Karpas-422 (cell line): ENCODE measurements around the gene ADD3. TPM values are rescaled to one million over a fixed set of nuclear protein-coding genes. Genes with fewer than 3 reads are reported as not detected.

ENCODE experiments used
- DNase-seq: peaks from one replicate; pipeline ENCODE4 v3.0.0-alpha.2; 2015
- H2AFZ ChIP-seq: fragments of 200-600 bp; sonication (generic); 2 replicates; pipeline ENCODE4 v1.6.1; 2014; ENCODE audit warnings: antibody characterized with exemption, low read length, mixed read lengths
- H3K27ac ChIP-seq: fragments of 200-600 bp; sonication (generic); 2 replicates; pipeline ENCODE4 v1.5.1; 2014; ENCODE audit warnings: mild to moderate bottlenecking, low read length, moderate library complexity
- H3K27me3 ChIP-seq: fragments of 200-600 bp; sonication (generic); 2 replicates; pipeline ENCODE4 v1.6.1; 2014; ENCODE audit warnings: low read length, mixed read lengths
- H3K36me3 ChIP-seq: fragments of 200-600 bp; sonication (generic); 2 replicates; pipeline ENCODE4 v1.6.1; 2014; ENCODE audit warnings: low read length, mixed read lengths; ENCODE audit not compliant: insufficient read depth
- H3K4me1 ChIP-seq: fragments of 200-600 bp; sonication (generic); 2 replicates; pipeline ENCODE4 v1.6.1; 2014; ENCODE audit warnings: mild to moderate bottlenecking, low read length, mixed read lengths
- H3K4me2 ChIP-seq: fragments of 200-600 bp; sonication (generic); 2 replicates; pipeline ENCODE4 v1.6.1; 2014; ENCODE audit warnings: low read length, low read depth, mild to moderate bottlenecking; ENCODE audit not compliant: poor library complexity, severe bottlenecking
- H3K4me3 ChIP-seq: fragments of 200-600 bp; sonication (generic); 2 replicates; pipeline ENCODE4 v1.5.1; 2014; ENCODE audit warnings: mild to moderate bottlenecking, antibody characterized with exemption, low read length, mixed read lengths
- H3K79me2 ChIP-seq: fragments of 200-600 bp; sonication (generic); 2 replicates; pipeline ENCODE4 v1.6.1; 2014; ENCODE audit warnings: mild to moderate bottlenecking, low read length, mixed read lengths
- H3K9ac ChIP-seq: fragments of 200-600 bp; sonication (generic); 2 replicates; pipeline ENCODE4 v1.6.0; 2014; ENCODE audit warnings: low read length
- H3K9me2 ChIP-seq: fragments of 200-600 bp; sonication (generic), shearing (Covaris generic); replicated peaks from 2 replicates; pipeline ENCODE4 v1.6.0; 2014; ENCODE audit warnings: mild to moderate bottlenecking, low read length, moderate library complexity; ENCODE audit not compliant: insufficient read depth
- H3K9me3 ChIP-seq: fragments of 300-700, 200-600 bp; sonication (generic); 2 replicates; pipeline ENCODE4 v1.6.1; 2014; ENCODE audit warnings: low read length, mixed read lengths
- H4K20me1 ChIP-seq: fragments of 200-600 bp; sonication (generic); 2 replicates; pipeline ENCODE4 v1.6.1; 2014; ENCODE audit warnings: mild to moderate bottlenecking, antibody characterized with exemption, low read length, low read depth; ENCODE audit not compliant: insufficient read depth
- total RNA-seq: library from RNA; depleted of rRNA; stranded (reverse); fragments of >200 nt; shearing (Covaris generic); gene quantifications from 2 replicates; pipeline ENCODE4 v1.2.3, GENCODE V29; 2014; ENCODE audit warnings: low replicate concordance

ADD3 gene
- total RNA-seq, 1 experiment from 2014 or later: 16.5 TPM

DNA sequence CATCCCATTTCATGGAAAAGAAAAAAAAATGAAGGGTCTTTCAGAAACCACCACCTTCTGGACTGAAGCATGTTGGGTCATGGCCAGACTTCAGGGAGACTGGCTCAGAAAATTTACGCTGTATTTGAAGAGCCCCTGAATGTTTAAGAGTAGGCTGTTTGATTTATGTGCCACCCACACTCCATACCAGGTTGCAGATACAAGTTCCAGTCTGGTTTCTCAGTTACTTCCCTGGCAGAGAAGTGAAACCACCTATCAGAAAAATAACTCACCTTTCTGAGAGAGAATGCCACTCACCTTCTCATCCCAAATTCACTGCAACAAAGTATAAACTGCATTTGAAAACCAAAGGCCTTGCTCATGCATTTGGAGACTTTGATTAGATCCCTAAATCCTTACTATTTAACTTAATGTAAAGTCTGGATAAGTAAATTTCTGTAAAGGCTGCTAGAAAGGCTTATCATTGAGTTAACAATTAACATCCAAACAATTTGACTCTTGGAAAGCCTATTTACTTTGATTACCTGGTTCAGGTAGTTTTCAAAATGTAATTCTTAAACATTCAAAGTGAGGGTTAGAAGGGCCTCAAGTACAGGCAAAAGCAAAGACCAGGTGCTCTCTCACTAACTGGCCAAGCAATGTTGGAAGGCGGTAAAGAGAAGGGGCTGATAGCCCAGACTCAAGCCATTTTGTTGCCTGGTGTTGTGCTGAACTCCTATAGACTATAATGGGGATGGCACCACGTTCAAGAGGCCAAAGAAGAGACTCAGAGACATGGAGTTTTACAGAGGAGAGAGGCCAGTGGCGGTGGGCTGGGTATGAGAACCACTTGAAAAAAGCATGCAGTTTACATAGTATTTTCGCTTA is 12.8 kb upstream of the ADD3 start:
- no peaks in the 10 kb centered on the region for H3K27me3 ChIP-seq
- peaks cover 10% of the 10 kb centered on the region for H3K4me1 ChIP-seq
- no peaks in the 10 kb centered on the region for H3K79me2 ChIP-seq
- H3K9me3 ChIP-seq: no peaks in the 10 kb centered on the region
- no peak overlapping the region for H3K9ac ChIP-seq
- no peak overlapping the region for H3K4me2 ChIP-seq
- H3K36me3 ChIP-seq: no peaks in the 10 kb centered on the region
- H3K27ac ChIP-seq: no peak overlapping the region
- H3K9me2 ChIP-seq: no peaks in the 10 kb centered on the region
- H4K20me1 ChIP-seq: no peaks in the 10 kb centered on the region
- no peak for DNase-seq
- H2AFZ ChIP-seq: no peak overlapping the region
- no peak overlapping the region for H3K4me3 ChIP-seq

DNA sequence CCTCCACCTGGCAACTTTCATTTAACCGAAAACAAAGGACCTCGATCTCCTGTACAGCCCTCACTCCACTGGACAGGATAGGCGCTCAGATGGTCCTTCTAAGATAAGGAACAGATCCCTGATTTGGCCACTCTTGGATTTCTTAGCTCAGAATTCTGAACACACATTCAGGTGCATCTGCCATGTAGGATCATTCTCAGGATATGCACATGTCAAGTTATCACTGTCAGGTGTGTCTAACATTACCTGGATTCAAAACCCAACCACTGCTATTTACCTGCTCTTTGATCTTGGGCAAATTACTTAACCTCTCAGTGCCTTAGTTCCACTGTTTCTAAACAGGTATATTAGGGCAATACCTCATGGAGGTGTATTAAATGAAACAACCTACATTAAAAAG is 12.2 kb upstream of the ADD3 start:
- H3K36me3 ChIP-seq: no peaks in the 10 kb centered on the region
- no peak overlapping the region for H3K27ac ChIP-seq
- no peak overlapping the region for H2AFZ ChIP-seq
- H3K27me3 ChIP-seq: no peaks in the 10 kb centered on the region
- no peak for DNase-seq
- no peak overlapping the region for H3K4me2 ChIP-seq
- H3K79me2 ChIP-seq: no peaks in the 10 kb centered on the region
- no peaks in the 10 kb centered on the region for H3K9me3 ChIP-seq
- no peaks in the 10 kb centered on the region for H4K20me1 ChIP-seq
- H3K4me3 ChIP-seq: no peak overlapping the region
- no peak overlapping the region for H3K9ac ChIP-seq
- H3K9me2 ChIP-seq: no peaks in the 10 kb centered on the region
- H3K4me1 ChIP-seq: peaks cover 10% of the 10 kb centered on the region

DNA sequence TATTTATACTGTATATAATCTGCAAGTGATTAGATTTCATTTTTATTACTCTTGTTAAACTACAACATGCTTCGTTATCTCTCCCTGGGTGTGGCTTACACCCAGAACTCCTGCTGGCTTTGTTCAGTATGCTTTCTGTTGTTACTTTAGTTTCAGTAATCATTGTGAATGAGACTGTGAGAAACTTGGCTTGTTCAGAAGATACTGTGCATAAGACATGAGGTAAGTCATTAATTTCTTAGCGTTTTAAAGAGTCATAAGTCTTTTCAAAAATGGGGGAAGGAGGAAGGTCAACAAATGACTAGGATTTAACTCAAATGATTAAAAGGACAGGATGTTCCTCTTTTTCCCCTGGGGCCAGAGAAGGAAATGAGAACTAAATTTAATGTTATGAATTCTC is 11.6 kb upstream of the ADD3 start:
- H3K4me3 ChIP-seq: no peak overlapping the region
- H3K79me2 ChIP-seq: no peaks in the 10 kb centered on the region
- no peaks in the 10 kb centered on the region for H3K9me3 ChIP-seq
- H3K36me3 ChIP-seq: no peaks in the 10 kb centered on the region
- no peak overlapping the region for H3K27ac ChIP-seq
- H3K9me2 ChIP-seq: no peaks in the 10 kb centered on the region
- H2AFZ ChIP-seq: no peak overlapping the region
- peaks cover 10% of the 10 kb centered on the region for H3K4me1 ChIP-seq
- H3K9ac ChIP-seq: no peak overlapping the region
- no peaks in the 10 kb centered on the region for H3K27me3 ChIP-seq
- no peak overlapping the region for H3K4me2 ChIP-seq
- no peaks in the 10 kb centered on the region for H4K20me1 ChIP-seq
- peak; percentile 41 for DNase-seq

DNA sequence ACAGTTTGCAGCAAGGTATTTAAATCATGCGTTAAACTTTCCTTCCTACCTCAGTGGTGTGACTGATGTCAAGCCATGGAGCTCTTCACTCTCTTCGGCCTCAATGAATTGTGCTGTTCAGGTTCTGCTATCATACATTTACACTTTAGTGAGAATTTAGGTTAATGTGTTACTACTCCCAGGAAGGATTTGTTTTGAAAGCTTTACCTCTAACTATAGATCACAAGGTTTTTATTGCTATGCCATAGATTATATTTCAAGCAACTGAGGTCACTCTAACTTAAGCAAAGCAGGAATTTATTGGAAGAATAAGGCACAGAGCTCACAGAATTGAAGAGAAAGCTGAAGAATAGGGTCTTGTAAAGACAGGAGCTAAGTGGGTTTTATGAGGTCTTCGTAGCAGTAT is 11.0 kb upstream of the ADD3 start:
- no peak for DNase-seq
- no peaks in the 10 kb centered on the region for H3K9me3 ChIP-seq
- no peaks in the 10 kb centered on the region for H3K36me3 ChIP-seq
- no peaks in the 10 kb centered on the region for H3K9me2 ChIP-seq
- H3K4me2 ChIP-seq: no peak overlapping the region
- H3K4me1 ChIP-seq: peaks cover 10% of the 10 kb centered on the region
- H4K20me1 ChIP-seq: no peaks in the 10 kb centered on the region
- no peaks in the 10 kb centered on the region for H3K79me2 ChIP-seq
- H3K9ac ChIP-seq: no peak overlapping the region
- no peak overlapping the region for H3K27ac ChIP-seq
- H3K27me3 ChIP-seq: no peaks in the 10 kb centered on the region
- H2AFZ ChIP-seq: no peak overlapping the region
- H3K4me3 ChIP-seq: no peak overlapping the region

DNA sequence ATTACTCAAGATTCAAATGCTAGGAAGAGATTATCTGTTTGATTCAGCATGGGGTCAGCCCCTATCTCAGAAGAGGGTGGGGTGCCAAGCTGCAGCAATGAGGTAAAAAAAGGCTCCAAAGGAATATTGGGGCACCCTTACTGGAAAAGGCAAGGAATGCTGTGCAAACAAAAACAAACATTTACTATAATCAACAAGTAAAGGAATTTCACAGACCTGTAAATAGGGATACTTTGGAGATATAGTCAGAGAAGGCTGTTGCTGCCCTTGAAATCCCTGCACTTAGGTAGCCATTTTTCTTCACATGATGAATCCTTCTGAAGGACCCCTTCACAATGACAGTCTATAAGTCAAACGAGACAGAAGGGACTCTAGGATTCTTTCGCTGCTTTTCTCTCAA is 10.6 kb upstream of the ADD3 start:
- Histone ChIP-seq H3K4me3 (no peak overlapping the region), H3K27me3 (no peaks in the 10 kb centered on the region), H3K27ac (no peak overlapping the region), H4K20me1 (no peaks in the 10 kb centered on the region), H2AFZ (no peak overlapping the region), H3K9me2 (no peaks in the 10 kb centered on the region), H3K4me2 (no peak overlapping the region), H3K9ac (no peak overlapping the region), H3K36me3 (no peaks in the 10 kb centered on the region), H3K4me1 (peaks cover 10% of the 10 kb centered on the region), H3K9me3 (no peaks in the 10 kb centered on the region), H3K79me2 (no peaks in the 10 kb centered on the region)
- no peak for DNase-seq

DNA sequence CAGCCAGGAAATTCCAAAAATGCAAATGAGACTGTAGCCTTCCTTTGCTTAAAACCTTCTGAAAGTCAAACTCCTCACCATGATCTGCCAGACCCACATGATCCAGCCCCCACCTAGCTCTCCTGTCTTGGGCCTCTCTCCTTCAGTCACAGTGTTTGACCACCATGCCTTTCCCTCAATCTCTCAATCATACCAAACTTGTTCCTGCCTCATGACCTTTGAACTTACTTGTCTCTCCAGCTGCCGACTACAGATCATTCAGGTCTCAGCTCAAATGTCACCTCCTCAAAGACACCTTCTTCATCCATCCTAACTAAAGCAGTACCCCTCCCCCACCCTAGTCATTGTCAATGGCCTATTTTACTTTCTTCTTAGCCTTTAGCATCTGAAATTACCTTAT is 9.3 kb upstream of the ADD3 start:
- Histone ChIP-seq H3K4me1 (peaks cover 10% of the 10 kb centered on the region), H3K79me2 (no peaks in the 10 kb centered on the region), H3K4me3 (no peak overlapping the region), H3K9ac (no peak overlapping the region), H3K9me2 (no peaks in the 10 kb centered on the region), H3K4me2 (no peak overlapping the region), H3K36me3 (no peaks in the 10 kb centered on the region), H2AFZ (no peak overlapping the region), H3K9me3 (no peaks in the 10 kb centered on the region), H3K27me3 (no peaks in the 10 kb centered on the region), H4K20me1 (no peaks in the 10 kb centered on the region), H3K27ac (no peak overlapping the region)
- no peak for DNase-seq

DNA sequence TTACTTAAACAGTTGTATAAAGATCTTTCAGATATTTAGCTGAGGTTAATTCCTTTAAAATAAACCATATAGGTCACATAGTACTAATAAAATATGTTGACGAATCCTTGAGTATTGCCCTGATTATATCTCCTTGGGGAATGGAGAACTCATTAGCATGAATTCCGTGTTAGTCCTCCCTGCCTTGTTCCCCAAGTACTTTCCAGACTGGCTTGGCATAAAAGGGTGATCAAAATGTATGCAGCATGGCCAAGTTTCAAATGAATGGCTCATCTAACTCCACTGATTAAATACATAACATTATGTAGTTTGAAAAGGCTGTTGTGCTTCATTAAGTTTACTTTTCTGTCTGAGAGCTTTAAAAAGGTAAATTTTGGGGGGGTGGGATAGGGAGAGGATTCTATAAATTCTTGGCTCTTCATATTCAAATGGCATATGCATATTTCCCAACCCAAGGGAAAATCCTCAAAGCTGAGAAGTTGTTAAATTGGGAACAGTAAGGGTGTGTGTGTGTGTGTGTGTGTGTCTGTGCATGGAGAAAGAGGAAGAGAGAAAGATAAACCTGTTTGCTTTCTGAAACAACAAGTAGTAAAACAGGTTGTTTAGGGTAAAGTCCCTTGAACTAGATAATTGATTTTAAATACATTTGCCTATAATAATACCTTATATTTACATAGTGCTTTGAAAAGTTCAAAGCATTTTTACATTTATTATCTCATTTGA is 4.8 kb upstream of the ADD3 start:
- Histone ChIP-seq H3K79me2 (no peaks in the 10 kb centered on the region), H4K20me1 (no peaks in the 10 kb centered on the region), H3K9me3 (no peaks in the 10 kb centered on the region), H3K9me2 (no peaks in the 10 kb centered on the region), H3K27me3 (no peaks in the 10 kb centered on the region), H3K36me3 (no peaks in the 10 kb centered on the region), H3K9ac (no peak overlapping the region), H2AFZ (no peak overlapping the region), H3K27ac (no peak overlapping the region), H3K4me1 (peaks cover 6% of the 10 kb centered on the region), H3K4me2 (no peak overlapping the region), H3K4me3 (no peak overlapping the region)
- no peak for DNase-seq

DNA sequence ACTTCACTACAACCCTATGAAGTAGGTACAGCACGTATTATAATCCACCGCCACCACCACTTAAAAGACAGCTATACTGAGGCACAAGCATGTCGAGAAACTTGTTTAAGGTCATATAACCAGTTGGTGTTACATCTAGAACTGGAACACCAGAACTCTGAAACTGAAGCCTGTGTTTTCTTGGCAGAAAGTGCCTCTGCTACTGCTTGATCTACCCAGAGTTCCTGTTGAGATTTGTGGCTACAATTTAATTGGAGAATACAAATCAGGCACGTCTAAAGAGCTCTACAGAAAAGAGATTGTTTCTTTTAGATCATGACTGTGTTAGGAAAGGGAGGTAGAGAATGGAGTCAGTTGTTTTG is 4.3 kb upstream of the ADD3 start:
- no peak overlapping the region for H2AFZ ChIP-seq
- no peak overlapping the region for H3K4me2 ChIP-seq
- H3K9me2 ChIP-seq: no peaks in the 10 kb centered on the region

More for the DNA sequence above, 4.3 kb upstream of the ADD3 start:
- no peaks in the 10 kb centered on the region for H3K9me3 ChIP-seq
- peaks cover 9% of the 10 kb centered on the region for H3K4me1 ChIP-seq
- H3K9ac ChIP-seq: no peak overlapping the region
- no peaks in the 10 kb centered on the region for H3K27me3 ChIP-seq
- H3K4me3 ChIP-seq: no peak overlapping the region
- no peak for DNase-seq
- no peaks in the 10 kb centered on the region for H3K79me2 ChIP-seq
- no peaks in the 10 kb centered on the region for H4K20me1 ChIP-seq
- no peaks in the 10 kb centered on the region for H3K36me3 ChIP-seq
- H3K27ac ChIP-seq: no peak overlapping the region
